GM12878 (cell line): Measurements from ENCODE around the gene MT1G.

Experiments used
- CREB1 ChIP-seq: IDR thresholded peaks from 2 replicates; pipeline ENCODE4 v1.6.1; 2012; ENCODE audit warnings: low read depth, mild to moderate bottlenecking, inconsistent platforms
- CTCF ChIP-seq, 3 experiments: IDR thresholded peaks in 2 of 3; conservative IDR thresholded peaks in 1 of 3; 2 replicates each; pipeline ENCODE4 v1.5.1; 2011; ENCODE audit warnings: low read depth in 3 of 3, low read length in 3 of 3, mild to moderate bottlenecking in 3 of 3, control low read depth in 2 of 3, moderate library complexity in 2 of 3, inconsistent platforms in 1 of 3, mixed read lengths in 1 of 3; ENCODE audit not compliant: control insufficient read depth in 2 of 3, insufficient read depth in 1 of 3; ENCODE audit errors: extremely low read depth in 1 of 3
- E4F1 ChIP-seq: fragments of 450-650 bp; IDR thresholded peaks from 2 replicates; pipeline ENCODE4 v1.6.1; 2018; ENCODE audit warnings: borderline replicate concordance, mild to moderate bottlenecking; ENCODE audit not compliant: partially characterized antibody
- EZH2 ChIP-seq: IDR thresholded peaks from 2 replicates; pipeline ENCODE4 v1.6.1; 2012; ENCODE audit warnings: low read depth, mild to moderate bottlenecking, control low read depth, inconsistent platforms, low read length, borderline replicate concordance; ENCODE audit not compliant: control insufficient read depth
- FOS ChIP-seq: IDR thresholded peaks from 3 replicates; pipeline ENCODE4 v1.6.1; 2011; ENCODE audit warnings: borderline replicate concordance; ENCODE audit not compliant: insufficient read length; ENCODE audit errors: extremely low read depth
- MXI1 ChIP-seq: fragments of 150-350 bp; IDR thresholded peaks from 2 replicates; pipeline ENCODE4 v1.6.1; 2011; ENCODE audit warnings: low read depth, mild to moderate bottlenecking, inconsistent platforms, low read length, improper control_type of control experiment
- NR2C2 ChIP-seq: IDR thresholded peaks from 2 replicates; pipeline ENCODE4 v1.6.1; 2011; ENCODE audit warnings: borderline replicate concordance, low read depth; ENCODE audit not compliant: control insufficient read depth, insufficient read length
- POLR2AphosphoS2 ChIP-seq: IDR thresholded peaks from 2 replicates; pipeline ENCODE4 v1.6.1; 2011; ENCODE audit warnings: low read depth, mild to moderate bottlenecking, low read length, improper control_type of control experiment, moderate library complexity
- SMAD1 ChIP-seq: fragments of 450-650 bp; IDR thresholded peaks from 2 replicates; pipeline ENCODE4 v1.6.1; 2018; ENCODE audit warnings: mild to moderate bottlenecking, low read depth; ENCODE audit not compliant: partially characterized antibody
- ZNF274 ChIP-seq: IDR thresholded peaks from one replicate; pipeline ENCODE4 v1.8.0; 2011; ENCODE audit not compliant: insufficient read length, insufficient read depth

GRCh38 chr16:56708525-56709442 lies 40.9 kb upstream of the MT1G start:
- TF ChIP-seq CTCF (IDR thresholded peaks at IDR 0.05 in 2 of 3, conservative IDR thresholded peaks at IDR 0.05 in 1 of 3; ENCODE audit: control insufficient read depth in 2 of 3, extremely low read depth in 1 of 3, insufficient read depth in 1 of 3, low read depth in 3 of 3, low read length in 3 of 3) (no peak), NR2C2 (no peak), EZH2 (no peak), ZNF274 (no peak), POLR2AphosphoS2 (no peak), SMAD1 (no peak), FOS (no peak), CREB1 (no peak), E4F1 (no peak), MXI1 (no peak)
